Activated T-cell treated with anti-CD3 and anti-CD28 coated beads, Interleukin-2, amount 50 U/mL, for 48 hours (primary cell): ENCODE results near the gene ADAR.
A peak's percentile ranks its signal among the peaks of the same experiment; 100 is the strongest.

Experiments used
- DNase-seq, 2 experiments: peaks; one replicate each; pipeline ENCODE4 v3.0.0-alpha.2; 2020

ADAR gene

GRCh38 chr1:154553056-154554030 is 54.6 kb downstream of the ADAR start:
- DNase-seq: no peak

- no peak for DNase-seq
Measured at GRCh38 chr1:154552036-154552435, 56.0 kb downstream of the ADAR start.

- DNase-seq: no peak
Measured at GRCh38 chr1:154551474-154551873, 56.5 kb downstream of the ADAR start.

GRCh38 chr1:154550657-154551056 is 57.3 kb downstream of the ADAR start:
- no peak for DNase-seq

GRCh38 chr1:154550070-154550469 is 57.9 kb downstream of the ADAR start:
- DNase-seq: no peak

- DNase-seq: no peak
Measured at GRCh38 chr1:154549202-154549770, 58.7 kb downstream of the ADAR start.

GRCh38 chr1:154548028-154548427 is 60.0 kb downstream of the ADAR start:
- no peak for DNase-seq

- no peak for DNase-seq
Measured at GRCh38 chr1:154547105-154547732, 60.8 kb downstream of the ADAR start.

- DNase-seq: peak; percentile 69 to 78
Measured at GRCh38 chr1:154546264-154547063, 61.5 kb downstream of the ADAR start.

GRCh38 chr1:154541231-154541630 is 66.8 kb downstream of the ADAR start:
- DNase-seq: no peak

GRCh38 chr1:154539486-154540483 is 68.2 kb downstream of the ADAR start:
- DNase-seq: no peak

GRCh38 chr1:154536570-154536969 is 71.4 kb downstream of the ADAR start:
- DNase-seq: no peak

- no peak for DNase-seq
Measured at GRCh38 chr1:154533952-154534844, 73.8 kb downstream of the ADAR start.
